ENCODE results near the gene SLC25A12.

Gene SLC25A12, protein sequence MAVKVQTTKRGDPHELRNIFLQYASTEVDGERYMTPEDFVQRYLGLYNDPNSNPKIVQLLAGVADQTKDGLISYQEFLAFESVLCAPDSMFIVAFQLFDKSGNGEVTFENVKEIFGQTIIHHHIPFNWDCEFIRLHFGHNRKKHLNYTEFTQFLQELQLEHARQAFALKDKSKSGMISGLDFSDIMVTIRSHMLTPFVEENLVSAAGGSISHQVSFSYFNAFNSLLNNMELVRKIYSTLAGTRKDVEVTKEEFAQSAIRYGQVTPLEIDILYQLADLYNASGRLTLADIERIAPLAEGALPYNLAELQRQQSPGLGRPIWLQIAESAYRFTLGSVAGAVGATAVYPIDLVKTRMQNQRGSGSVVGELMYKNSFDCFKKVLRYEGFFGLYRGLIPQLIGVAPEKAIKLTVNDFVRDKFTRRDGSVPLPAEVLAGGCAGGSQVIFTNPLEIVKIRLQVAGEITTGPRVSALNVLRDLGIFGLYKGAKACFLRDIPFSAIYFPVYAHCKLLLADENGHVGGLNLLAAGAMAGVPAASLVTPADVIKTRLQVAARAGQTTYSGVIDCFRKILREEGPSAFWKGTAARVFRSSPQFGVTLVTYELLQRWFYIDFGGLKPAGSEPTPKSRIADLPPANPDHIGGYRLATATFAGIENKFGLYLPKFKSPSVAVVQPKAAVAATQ

DNA sequence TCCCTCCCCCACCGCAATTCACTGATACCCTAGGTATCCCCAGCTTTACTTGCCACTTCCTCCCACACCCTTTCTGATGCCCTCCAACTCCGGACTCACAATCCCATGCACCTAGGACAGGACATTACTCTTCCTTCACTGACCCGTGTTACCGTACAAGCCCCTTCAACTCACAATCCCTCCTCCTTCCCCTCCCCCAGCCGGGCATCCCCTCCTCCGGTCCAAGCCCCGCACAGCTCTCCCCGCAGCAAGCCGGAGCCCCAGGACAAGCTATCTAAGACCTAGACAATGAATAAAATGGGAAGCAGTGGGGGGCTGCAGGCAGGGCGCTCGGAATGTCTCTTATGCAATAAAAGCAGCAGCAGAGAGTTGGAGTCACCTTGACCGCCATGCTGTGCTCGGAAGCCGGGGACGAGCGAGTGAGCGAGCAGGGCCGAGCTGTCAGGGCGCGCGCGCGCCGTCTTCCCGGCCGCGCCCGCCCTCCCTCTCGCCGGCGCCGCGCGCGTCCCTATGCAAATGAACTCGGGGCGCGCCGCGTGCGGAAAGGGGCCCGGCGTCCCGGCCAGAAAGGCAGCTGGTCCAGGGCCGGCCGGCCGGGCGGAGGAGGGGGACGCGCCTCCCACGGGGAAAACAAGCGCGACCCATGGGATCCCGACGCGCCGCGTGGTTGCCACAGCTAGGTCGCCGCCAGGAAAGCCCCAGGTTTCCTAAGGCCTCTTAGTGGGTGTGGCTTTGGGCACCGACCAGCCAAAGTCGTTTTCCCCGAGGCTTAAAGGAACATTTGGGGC, at the start of gene SLC25A12:
Gene SLC25A12, minus strand, starts transcription at position 421 of the 788 bp plus-strand sequence. Its CDS starts 30 bp downstream, at position 391.
- TF ChIP-seq, protein P1, sequence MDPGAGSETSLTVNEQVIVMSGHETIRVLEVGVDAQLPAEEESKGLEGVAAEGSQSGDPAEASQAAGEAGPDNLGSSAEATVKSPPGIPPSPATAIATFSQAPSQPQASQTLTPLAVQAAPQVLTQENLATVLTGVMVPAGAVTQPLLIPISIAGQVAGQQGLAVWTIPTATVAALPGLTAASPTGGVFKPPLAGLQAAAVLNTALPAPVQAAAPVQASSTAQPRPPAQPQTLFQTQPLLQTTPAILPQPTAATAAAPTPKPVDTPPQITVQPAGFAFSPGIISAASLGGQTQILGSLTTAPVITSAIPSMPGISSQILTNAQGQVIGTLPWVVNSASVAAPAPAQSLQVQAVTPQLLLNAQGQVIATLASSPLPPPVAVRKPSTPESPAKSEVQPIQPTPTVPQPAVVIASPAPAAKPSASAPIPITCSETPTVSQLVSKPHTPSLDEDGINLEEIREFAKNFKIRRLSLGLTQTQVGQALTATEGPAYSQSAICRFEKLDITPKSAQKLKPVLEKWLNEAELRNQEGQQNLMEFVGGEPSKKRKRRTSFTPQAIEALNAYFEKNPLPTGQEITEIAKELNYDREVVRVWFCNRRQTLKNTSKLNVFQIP (CRISPR knock-in tag; IDR thresholded peaks at IDR 0.05; ENCODE audit: borderline replicate concordance, low read depth) = no peak
- TF ChIP-seq, protein P2, sequence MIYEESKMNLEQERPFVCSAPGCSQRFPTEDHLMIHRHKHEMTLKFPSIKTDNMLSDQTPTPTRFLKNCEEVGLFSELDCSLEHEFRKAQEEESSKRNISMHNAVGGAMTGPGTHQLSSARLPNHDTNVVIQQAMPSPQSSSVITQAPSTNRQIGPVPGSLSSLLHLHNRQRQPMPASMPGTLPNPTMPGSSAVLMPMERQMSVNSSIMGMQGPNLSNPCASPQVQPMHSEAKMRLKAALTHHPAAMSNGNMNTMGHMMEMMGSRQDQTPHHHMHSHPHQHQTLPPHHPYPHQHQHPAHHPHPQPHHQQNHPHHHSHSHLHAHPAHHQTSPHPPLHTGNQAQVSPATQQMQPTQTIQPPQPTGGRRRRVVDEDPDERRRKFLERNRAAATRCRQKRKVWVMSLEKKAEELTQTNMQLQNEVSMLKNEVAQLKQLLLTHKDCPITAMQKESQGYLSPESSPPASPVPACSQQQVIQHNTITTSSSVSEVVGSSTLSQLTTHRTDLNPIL (CRISPR knock-in tag; IDR thresholded peaks at IDR 0.05; ENCODE audit: low read depth) = no peak
- TF ChIP-seq ZFP3 (CRISPR knock-in tag; IDR thresholded peaks at IDR 0.05) (0 out of 2 replicates have a peak, but pooled peaks have one; percentile 20), GLIS3 (CRISPR knock-in tag; IDR thresholded peaks at IDR 0.05) (0 out of 2 replicates have a peak, but pooled peaks have one; percentile 38), ZNF70 (CRISPR knock-in tag; IDR thresholded peaks at IDR 0.05) (no peak), CSDC2 (CRISPR knock-in tag; IDR thresholded peaks at IDR 0.05) (peak; percentile 39; the same call in 1 of the 2 replicates), SNAI2 (CRISPR knock-in tag; IDR thresholded peaks at IDR 0.05) (no peak), ZC3H10 (CRISPR knock-in tag; IDR thresholded peaks at IDR 0.05) (no peak), ARNTL (CRISPR knock-in tag; IDR thresholded peaks at IDR 0.05; ENCODE audit: borderline replicate concordance, low read depth) (no peak)
- TF ChIP-seq, protein P3, sequence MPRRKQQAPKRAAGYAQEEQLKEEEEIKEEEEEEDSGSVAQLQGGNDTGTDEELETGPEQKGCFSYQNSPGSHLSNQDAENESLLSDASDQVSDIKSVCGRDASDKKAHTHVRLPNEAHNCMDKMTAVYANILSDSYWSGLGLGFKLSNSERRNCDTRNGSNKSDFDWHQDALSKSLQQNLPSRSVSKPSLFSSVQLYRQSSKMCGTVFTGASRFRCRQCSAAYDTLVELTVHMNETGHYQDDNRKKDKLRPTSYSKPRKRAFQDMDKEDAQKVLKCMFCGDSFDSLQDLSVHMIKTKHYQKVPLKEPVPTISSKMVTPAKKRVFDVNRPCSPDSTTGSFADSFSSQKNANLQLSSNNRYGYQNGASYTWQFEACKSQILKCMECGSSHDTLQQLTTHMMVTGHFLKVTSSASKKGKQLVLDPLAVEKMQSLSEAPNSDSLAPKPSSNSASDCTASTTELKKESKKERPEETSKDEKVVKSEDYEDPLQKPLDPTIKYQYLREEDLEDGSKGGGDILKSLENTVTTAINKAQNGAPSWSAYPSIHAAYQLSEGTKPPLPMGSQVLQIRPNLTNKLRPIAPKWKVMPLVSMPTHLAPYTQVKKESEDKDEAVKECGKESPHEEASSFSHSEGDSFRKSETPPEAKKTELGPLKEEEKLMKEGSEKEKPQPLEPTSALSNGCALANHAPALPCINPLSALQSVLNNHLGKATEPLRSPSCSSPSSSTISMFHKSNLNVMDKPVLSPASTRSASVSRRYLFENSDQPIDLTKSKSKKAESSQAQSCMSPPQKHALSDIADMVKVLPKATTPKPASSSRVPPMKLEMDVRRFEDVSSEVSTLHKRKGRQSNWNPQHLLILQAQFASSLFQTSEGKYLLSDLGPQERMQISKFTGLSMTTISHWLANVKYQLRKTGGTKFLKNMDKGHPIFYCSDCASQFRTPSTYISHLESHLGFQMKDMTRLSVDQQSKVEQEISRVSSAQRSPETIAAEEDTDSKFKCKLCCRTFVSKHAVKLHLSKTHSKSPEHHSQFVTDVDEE (CRISPR knock-in tag; IDR thresholded peaks at IDR 0.05) = peak; percentile 49; the same call in 1 of the 2 replicates
- peak; percentile 99 for ATAC-seq

DNA sequence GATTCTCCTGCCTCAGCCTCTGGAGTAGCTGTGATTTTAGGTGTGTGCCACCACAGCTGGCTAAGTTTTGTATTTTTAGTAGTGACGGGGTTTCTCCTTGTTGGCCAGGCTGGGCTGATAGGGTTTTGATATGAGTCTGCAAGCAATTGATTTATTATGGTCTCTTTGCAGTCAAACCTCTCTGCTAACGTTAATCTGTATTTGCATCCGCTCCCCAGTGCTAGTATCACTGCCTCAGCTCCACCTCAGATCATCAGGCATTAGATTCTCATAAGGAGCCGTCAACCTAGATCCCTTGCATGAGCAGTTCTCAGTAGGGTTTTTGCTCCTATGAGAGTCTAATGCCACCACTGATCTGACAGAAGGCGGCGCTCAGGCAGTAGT, 47.3 kb upstream of the SLC25A12 start:
- TF ChIP-seq PPARA (CRISPR knock-in tag; IDR thresholded peaks at IDR 0.05; ENCODE audit: borderline replicate concordance) (no peak), ZFP3 (CRISPR knock-in tag; IDR thresholded peaks at IDR 0.05) (no peak), TOX (CRISPR knock-in tag; IDR thresholded peaks at IDR 0.05; ENCODE audit: borderline replicate concordance) (no peak), GLIS3 (CRISPR knock-in tag; IDR thresholded peaks at IDR 0.05) (no peak), TCF4 (CRISPR knock-in tag; IDR thresholded peaks at IDR 0.05; ENCODE audit: borderline replicate concordance) (no peak), ISL1 (CRISPR knock-in tag; IDR thresholded peaks at IDR 0.05) (no peak), BACH2 (CRISPR knock-in tag; IDR thresholded peaks at IDR 0.05; ENCODE audit: borderline replicate concordance) (no peak), ZNF8 (CRISPR knock-in tag; IDR thresholded peaks at IDR 0.05) (no peak)
- TF ChIP-seq, protein P4, sequence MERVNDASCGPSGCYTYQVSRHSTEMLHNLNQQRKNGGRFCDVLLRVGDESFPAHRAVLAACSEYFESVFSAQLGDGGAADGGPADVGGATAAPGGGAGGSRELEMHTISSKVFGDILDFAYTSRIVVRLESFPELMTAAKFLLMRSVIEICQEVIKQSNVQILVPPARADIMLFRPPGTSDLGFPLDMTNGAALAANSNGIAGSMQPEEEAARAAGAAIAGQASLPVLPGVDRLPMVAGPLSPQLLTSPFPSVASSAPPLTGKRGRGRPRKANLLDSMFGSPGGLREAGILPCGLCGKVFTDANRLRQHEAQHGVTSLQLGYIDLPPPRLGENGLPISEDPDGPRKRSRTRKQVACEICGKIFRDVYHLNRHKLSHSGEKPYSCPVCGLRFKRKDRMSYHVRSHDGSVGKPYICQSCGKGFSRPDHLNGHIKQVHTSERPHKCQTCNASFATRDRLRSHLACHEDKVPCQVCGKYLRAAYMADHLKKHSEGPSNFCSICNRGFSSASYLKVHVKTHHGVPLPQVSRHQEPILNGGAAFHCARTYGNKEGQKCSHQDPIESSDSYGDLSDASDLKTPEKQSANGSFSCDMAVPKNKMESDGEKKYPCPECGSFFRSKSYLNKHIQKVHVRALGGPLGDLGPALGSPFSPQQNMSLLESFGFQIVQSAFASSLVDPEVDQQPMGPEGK (CRISPR knock-in tag; IDR thresholded peaks at IDR 0.05; ENCODE audit: borderline replicate concordance) = no peak
- no peak for ATAC-seq

DNA sequence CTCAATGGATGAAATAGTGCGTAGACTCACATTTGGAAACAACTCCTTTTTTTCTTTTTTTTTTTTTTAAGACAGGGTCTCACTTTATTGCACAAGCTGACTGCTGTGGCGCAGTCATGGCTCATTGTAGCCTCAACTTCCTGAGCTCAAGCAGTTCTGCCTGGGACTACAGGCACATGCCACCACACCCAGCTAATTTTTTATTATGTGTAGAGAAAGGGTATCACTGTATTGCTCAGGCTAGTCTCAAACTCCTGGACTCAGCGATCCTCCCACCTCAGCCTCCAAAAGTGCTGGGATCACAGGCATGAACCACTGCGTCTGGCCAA, 45.7 kb upstream of the SLC25A12 start:
- ATAC-seq = no peak
- no peak for TF ChIP-seq ZNF70 (CRISPR knock-in tag; IDR thresholded peaks at IDR 0.05)
- TF ChIP-seq, protein P3 (CRISPR knock-in tag; IDR thresholded peaks at IDR 0.05) = no peak
- TF ChIP-seq ESRRG (CRISPR knock-in tag; IDR thresholded peaks at IDR 0.05) = no peak
- TF ChIP-seq ARNTL (CRISPR knock-in tag; IDR thresholded peaks at IDR 0.05; ENCODE audit: borderline replicate concordance, low read depth) = no peak
- no peak for TF ChIP-seq SNAI2 (CRISPR knock-in tag; IDR thresholded peaks at IDR 0.05)
- no peak for TF ChIP-seq ZFP30 (CRISPR knock-in tag; IDR thresholded peaks at IDR 0.05)
- TF ChIP-seq CSDC2 (CRISPR knock-in tag; IDR thresholded peaks at IDR 0.05) = no peak
- TF ChIP-seq BACH2 (CRISPR knock-in tag; IDR thresholded peaks at IDR 0.05; ENCODE audit: borderline replicate concordance) = no peak

All from SK-N-SH treated with all-trans-retinoic acid at 6 μM for 48 hours (cell line).